K562 (cell line): ENCODE results near the gene ADGRB3. TPM values are rescaled to one million over a fixed set of nuclear protein-coding genes. Genes with fewer than 3 reads are reported as not detected.

Experiments
- DMBX1 ChIP-seq: fragments of 250-450 bp; sonication (Bioruptor Pico); IDR thresholded peaks from 2 replicates; pipeline ENCODE4 v1.8.0; 2022; ENCODE audit warnings: inconsistent platforms, mild to moderate bottlenecking, moderate library complexity, borderline replicate concordance
- EGR1 ChIP-seq: fragments of 450-650 bp; conservative IDR thresholded peaks from 2 replicates; pipeline ENCODE4 v1.6.1; 2017; ENCODE audit warnings: mild to moderate bottlenecking
- FOXA1 ChIP-seq: fragments of 450-650 bp; IDR thresholded peaks from 2 replicates; pipeline ENCODE4 v1.6.1; 2016; ENCODE audit warnings: mild to moderate bottlenecking, borderline replicate concordance
- GATAD2A ChIP-seq: fragments of 450-650 bp; IDR thresholded peaks from 2 replicates; pipeline ENCODE4 v1.6.1; 2017
- IRF2 ChIP-seq: sonication (generic); formaldehyde crosslinking; IDR thresholded peaks from 2 replicates; pipeline ENCODE4 v1.8.1; 2022; ENCODE audit warnings: mild to moderate bottlenecking, missing genetic modification reagents
- NONO ChIP-seq, 2 experiments: fragments of 200-400 bp in 1 of 2; fragments of 450-650 bp in 1 of 2; formaldehyde crosslinking in 1 of 2; IDR thresholded peaks; 2 replicates each; pipeline ENCODE4 v1.6.1; 2017; ENCODE audit warnings: low read depth in 2 of 2, mild to moderate bottlenecking in 2 of 2, moderate library complexity in 2 of 2, low read length in 1 of 2
- NR4A1 ChIP-seq, 2 experiments: fragments of 250-450 bp in 1 of 2; fragments of 450-650 bp in 1 of 2; sonication (Bioruptor Pico) in 1 of 2; IDR thresholded peaks; 2 replicates each; pipeline versions ENCODE4 v1.4.0 to v1.6.1; 2016 to 2020; ENCODE audit warnings: mild to moderate bottlenecking in 2 of 2, missing compliant biosample characterization in 1 of 2, missing genetic modification characterization in 1 of 2, moderate library complexity in 1 of 2
- RAD21 ChIP-seq, 2 experiments: fragments of 250-450 bp in 1 of 2; fragments of 450-650 bp in 1 of 2; sonication (Bioruptor Pico) in 1 of 2; formaldehyde crosslinking in 1 of 2; IDR thresholded peaks in 1 of 2; conservative IDR thresholded peaks in 1 of 2; 2 replicates each; pipeline versions ENCODE4 v1.4.0 to v1.8.0; 2020 to 2022; ENCODE audit warnings: mild to moderate bottlenecking in 2 of 2, moderate library complexity in 1 of 2
- SMAD4 ChIP-seq: fragments of 250-450 bp; sonication (Bioruptor Pico); conservative IDR thresholded peaks from 2 replicates; pipeline ENCODE4 v1.8.0; 2021; ENCODE audit warnings: inconsistent platforms, mild to moderate bottlenecking, moderate library complexity
- TFAM ChIP-seq: fragments of 250-450 bp; sonication (Bioruptor Pico); conservative IDR thresholded peaks from 2 replicates; pipeline ENCODE4 v1.5.0; 2021; ENCODE audit warnings: mild to moderate bottlenecking, moderate library complexity
- XRCC5 ChIP-seq: fragments of 200-400 bp; formaldehyde crosslinking; IDR thresholded peaks from 2 replicates; pipeline ENCODE4 v1.6.1; 2017; ENCODE audit warnings: low read depth, mild to moderate bottlenecking, low read length
- ZNF121 ChIP-seq: sonication (generic); formaldehyde crosslinking; conservative IDR thresholded peaks from 2 replicates; pipeline ENCODE4 v1.8.0; 2022; ENCODE audit warnings: missing genetic modification reagents
- polyA plus RNA-seq, 8 experiments: library from polyadenylated mRNA; depleted of rRNA in 4 of 8; stranded (reverse) in 5 of 8; unstranded in 3 of 8; fragments of >200 nt; fragmentation: Nextera tagmentation in 2 of 8; fragmentation: Illumina TruSeq in 1 of 8; extraction: Ambion mirVana in 2 of 8; extraction: Trizol in 1 of 8; gene quantifications; 2 replicates each; pipeline versions ENCODE4 v1.2.1 to v1.2.3, GENCODE V29; 2011 to 2014; ENCODE audit warnings: inconsistent platforms in 1 of 8, missing spikeins in 1 of 8
- total RNA-seq, 7 experiments: library from RNA; depleted of rRNA in 6 of 7; stranded (reverse); fragments of >200 nt in 6 of 7; fragmentation: Illumina TruSeq in 2 of 7; extraction: Trizol in 2 of 7; gene quantifications; 2 replicates each; pipeline versions ENCODE4 v1.2.1 to v1.2.3, GENCODE V29; 2011 to 2021; ENCODE audit warnings: low replicate concordance in 1 of 7
- TF ChIP-seq, protein P1 (sequence below): sonication (generic); formaldehyde crosslinking; IDR thresholded peaks from 2 replicates; pipeline ENCODE4 v1.8.1; 2023; ENCODE audit warnings: missing genetic modification reagents, mild to moderate bottlenecking, borderline replicate concordance
- TF ChIP-seq, protein P2 (sequence below): fragments of 150-350 bp; conservative IDR thresholded peaks from 2 replicates; pipeline ENCODE4 v1.6.1; 2014; ENCODE audit warnings: low read length
- TF ChIP-seq, protein P3 (sequence below): fragments of 450-650 bp; conservative IDR thresholded peaks from 2 replicates; pipeline ENCODE4 v1.6.1; 2016; ENCODE audit warnings: missing genetic modification characterization, low read depth, mild to moderate bottlenecking, control low read depth, missing compliant biosample characterization
- TF ChIP-seq, protein P4 (sequence below): IDR thresholded peaks from 2 replicates; pipeline ENCODE4 v1.6.1; 2011; ENCODE audit not compliant: insufficient read length; ENCODE audit errors: extremely low read depth

The ADGRB3 gene
- total and polyA plus RNA-seq, 9 of the 15 experiments (the other 6 are each of a cell fraction or from before 2014, with no cell fraction given): 0.90 to 7.8 (median 2.4) TPM

DNA sequence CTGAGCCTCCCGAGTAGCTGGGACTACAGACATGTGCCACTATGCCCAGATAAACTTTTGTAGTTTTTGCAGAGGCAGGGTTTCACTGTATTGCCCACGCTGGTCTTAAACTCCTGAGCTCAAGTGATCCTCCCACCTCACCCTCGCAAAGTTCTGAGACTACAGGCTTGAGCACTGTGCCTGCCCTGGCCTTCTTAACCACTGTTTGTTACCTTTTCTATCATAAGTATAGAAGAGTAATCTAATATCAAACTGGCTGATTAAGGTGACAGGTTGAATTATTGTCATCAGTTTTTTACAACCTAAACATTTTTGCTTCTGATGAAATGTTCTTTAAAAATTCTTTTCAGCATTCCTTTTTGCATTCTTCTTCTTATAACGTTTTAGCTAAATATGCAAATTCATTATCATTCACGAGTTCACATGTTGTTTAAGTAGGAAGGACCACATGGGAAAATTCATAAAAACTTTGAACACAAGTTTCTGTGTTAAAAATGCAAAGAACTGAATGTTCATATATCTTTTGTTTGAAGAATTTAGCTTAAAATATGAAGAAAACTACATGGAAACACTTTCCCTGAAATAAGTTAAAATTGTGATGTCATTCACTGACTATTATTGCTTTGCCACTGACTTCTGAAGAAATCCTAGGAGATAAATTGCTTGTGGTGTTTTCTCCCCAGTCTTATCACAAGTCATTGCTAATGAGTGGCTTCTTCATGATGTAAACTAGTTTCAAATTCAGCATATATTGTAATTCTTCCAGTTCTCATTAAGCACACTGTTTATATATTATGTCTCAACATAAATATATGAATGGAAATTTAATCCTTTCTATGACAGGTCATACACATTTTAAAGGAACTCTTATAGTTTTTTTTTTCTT lies 106.7 kb downstream of the ADGRB3 start (continued):
- TF ChIP-seq XRCC5 (no peak), NR4A1 (CRISPR knock-in tag; IDR thresholded peaks at IDR 0.05) (no peak), NR4A1 (tag; IDR thresholded peaks at IDR 0.05) (no peak), ZNF121 (CRISPR knock-in tag) (no peak), NONO (IDR thresholded peaks at IDR 0.05; ENCODE audit: low read depth in 2 of 2, low read length in 1 of 2) (no peak), EGR1 (no peak), DMBX1 (CRISPR knock-in tag) (no peak), TFAM (CRISPR knock-in tag) (no peak), SMAD4 (CRISPR knock-in tag) (no peak), RAD21 (CRISPR knock-in tag; conservative IDR thresholded peaks at IDR 0.05 in 1 of 2, IDR thresholded peaks at IDR 0.05 in 1 of 2) (no peak), FOXA1 (no peak), GATAD2A (no peak), IRF2 (CRISPR knock-in tag) (no peak)
- TF ChIP-seq, protein P1, sequence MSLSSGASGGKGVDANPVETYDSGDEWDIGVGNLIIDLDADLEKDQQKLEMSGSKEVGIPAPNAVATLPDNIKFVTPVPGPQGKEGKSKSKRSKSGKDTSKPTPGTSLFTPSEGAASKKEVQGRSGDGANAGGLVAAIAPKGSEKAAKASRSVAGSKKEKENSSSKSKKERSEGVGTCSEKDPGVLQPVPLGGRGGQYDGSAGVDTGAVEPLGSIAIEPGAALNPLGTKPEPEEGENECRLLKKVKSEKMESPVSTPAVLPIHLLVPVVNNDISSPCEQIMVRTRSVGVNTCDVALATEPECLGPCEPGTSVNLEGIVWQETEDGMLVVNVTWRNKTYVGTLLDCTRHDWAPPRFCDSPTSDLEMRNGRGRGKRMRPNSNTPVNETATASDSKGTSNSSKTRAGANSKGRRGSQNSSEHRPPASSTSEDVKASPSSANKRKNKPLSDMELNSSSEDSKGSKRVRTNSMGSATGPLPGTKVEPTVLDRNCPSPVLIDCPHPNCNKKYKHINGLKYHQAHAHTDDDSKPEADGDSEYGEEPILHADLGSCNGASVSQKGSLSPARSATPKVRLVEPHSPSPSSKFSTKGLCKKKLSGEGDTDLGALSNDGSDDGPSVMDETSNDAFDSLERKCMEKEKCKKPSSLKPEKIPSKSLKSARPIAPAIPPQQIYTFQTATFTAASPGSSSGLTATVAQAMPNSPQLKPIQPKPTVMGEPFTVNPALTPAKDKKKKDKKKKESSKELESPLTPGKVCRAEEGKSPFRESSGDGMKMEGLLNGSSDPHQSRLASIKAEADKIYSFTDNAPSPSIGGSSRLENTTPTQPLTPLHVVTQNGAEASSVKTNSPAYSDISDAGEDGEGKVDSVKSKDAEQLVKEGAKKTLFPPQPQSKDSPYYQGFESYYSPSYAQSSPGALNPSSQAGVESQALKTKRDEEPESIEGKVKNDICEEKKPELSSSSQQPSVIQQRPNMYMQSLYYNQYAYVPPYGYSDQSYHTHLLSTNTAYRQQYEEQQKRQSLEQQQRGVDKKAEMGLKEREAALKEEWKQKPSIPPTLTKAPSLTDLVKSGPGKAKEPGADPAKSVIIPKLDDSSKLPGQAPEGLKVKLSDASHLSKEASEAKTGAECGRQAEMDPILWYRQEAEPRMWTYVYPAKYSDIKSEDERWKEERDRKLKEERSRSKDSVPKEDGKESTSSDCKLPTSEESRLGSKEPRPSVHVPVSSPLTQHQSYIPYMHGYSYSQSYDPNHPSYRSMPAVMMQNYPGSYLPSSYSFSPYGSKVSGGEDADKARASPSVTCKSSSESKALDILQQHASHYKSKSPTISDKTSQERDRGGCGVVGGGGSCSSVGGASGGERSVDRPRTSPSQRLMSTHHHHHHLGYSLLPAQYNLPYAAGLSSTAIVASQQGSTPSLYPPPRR (CRISPR knock-in tag): no peak
- TF ChIP-seq, protein P2, sequence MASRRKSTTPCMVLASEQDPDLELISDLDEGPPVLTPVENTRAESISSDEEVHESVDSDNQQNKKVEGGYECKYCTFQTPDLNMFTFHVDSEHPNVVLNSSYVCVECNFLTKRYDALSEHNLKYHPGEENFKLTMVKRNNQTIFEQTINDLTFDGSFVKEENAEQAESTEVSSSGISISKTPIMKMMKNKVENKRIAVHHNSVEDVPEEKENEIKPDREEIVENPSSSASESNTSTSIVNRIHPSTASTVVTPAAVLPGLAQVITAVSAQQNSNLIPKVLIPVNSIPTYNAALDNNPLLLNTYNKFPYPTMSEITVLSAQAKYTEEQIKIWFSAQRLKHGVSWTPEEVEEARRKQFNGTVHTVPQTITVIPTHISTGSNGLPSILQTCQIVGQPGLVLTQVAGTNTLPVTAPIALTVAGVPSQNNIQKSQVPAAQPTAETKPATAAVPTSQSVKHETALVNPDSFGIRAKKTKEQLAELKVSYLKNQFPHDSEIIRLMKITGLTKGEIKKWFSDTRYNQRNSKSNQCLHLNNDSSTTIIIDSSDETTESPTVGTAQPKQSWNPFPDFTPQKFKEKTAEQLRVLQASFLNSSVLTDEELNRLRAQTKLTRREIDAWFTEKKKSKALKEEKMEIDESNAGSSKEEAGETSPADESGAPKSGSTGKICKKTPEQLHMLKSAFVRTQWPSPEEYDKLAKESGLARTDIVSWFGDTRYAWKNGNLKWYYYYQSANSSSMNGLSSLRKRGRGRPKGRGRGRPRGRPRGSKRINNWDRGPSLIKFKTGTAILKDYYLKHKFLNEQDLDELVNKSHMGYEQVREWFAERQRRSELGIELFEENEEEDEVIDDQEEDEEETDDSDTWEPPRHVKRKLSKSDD: no peak
- TF ChIP-seq, protein P3, sequence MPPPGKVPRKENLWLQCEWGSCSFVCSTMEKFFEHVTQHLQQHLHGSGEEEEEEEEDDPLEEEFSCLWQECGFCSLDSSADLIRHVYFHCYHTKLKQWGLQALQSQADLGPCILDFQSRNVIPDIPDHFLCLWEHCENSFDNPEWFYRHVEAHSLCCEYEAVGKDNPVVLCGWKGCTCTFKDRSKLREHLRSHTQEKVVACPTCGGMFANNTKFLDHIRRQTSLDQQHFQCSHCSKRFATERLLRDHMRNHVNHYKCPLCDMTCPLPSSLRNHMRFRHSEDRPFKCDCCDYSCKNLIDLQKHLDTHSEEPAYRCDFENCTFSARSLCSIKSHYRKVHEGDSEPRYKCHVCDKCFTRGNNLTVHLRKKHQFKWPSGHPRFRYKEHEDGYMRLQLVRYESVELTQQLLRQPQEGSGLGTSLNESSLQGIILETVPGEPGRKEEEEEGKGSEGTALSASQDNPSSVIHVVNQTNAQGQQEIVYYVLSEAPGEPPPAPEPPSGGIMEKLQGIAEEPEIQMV (tag): no peak
- TF ChIP-seq, protein P4, sequence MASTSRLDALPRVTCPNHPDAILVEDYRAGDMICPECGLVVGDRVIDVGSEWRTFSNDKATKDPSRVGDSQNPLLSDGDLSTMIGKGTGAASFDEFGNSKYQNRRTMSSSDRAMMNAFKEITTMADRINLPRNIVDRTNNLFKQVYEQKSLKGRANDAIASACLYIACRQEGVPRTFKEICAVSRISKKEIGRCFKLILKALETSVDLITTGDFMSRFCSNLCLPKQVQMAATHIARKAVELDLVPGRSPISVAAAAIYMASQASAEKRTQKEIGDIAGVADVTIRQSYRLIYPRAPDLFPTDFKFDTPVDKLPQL: no peak
